ENCODE data around the gene OSBPL5. TPM values are rescaled to one million over a fixed set of nuclear protein-coding genes. Genes with fewer than 3 reads are reported as not detected.
A peak's percentile ranks its signal among the peaks of the same experiment; 100 is the strongest.

The OSBPL5 gene
- total and polyA plus RNA-seq, 2 of the 4 experiments (the other 2 are of a cell fraction) = 14.9 to 22.3 TPM

GRCh38 chr11:3159296-3160190 lies 5.6 kb downstream of the OSBPL5 start:
- Histone ChIP-seq H3K23ac (ENCODE audit: low read depth, low read length) (peak overlapping the region; percentile 71; the same call in 1 of the 2 replicates), H3K56ac (ENCODE audit: extremely low read depth, insufficient read depth, low read length) (no peak overlapping the region), H4K8ac (ENCODE audit: low read depth in 2 of 2, low read length in 2 of 2) (peak overlapping the region; percentile 10 to 69; a peak in 3 of 4 replicates), H4K5ac (ENCODE audit: low read depth, low read length) (peak overlapping the region; percentile 11), H3K79me1 (ENCODE audit: low read depth in 1 of 2, low read length in 2 of 2) (peaks cover 34 to 97% of the 10 kb centered on the region in 2 experiments), H3K36me3 (ENCODE audit: control insufficient read depth, insufficient read depth, low read length) (no peaks in the 10 kb centered on the region), H3K9me3 (ENCODE audit: control insufficient read depth, insufficient read depth, low read length) (no peaks in the 10 kb centered on the region), H2BK5ac (ENCODE audit: low read depth, low read length, poor library complexity, severe bottlenecking) (peak overlapping the region; percentile 67), H4K20me1 (ENCODE audit: insufficient read depth, low read length) (peaks cover 73% of the 10 kb centered on the region), H2AFZ (replicated peaks; ENCODE audit: low read length, poor library complexity) (peak overlapping the region; percentile 82), H2AK5ac (ENCODE audit: low read depth, low read length) (peak overlapping the region; percentile 84), H2BK15ac (ENCODE audit: low read depth, low read length) (no peak overlapping the region), H3K4ac (ENCODE audit: low read depth, low read length) (peak overlapping the region; percentile 68), H3K9ac (ENCODE audit: low read depth, low read length) (peak overlapping the region; percentile 59), H3K27me3 (ENCODE audit: control insufficient read depth, insufficient read depth, low read length) (no peaks in the 10 kb centered on the region), H2BK20ac (ENCODE audit: low read depth, low read length) (no peak overlapping the region; the same call in 1 of the 2 replicates), H3K4me2 (ENCODE audit: low read depth, low read length) (peak overlapping the region; percentile 88), H2AK9ac (replicated peaks; ENCODE audit: low read depth, low read length, poor library complexity) (peak overlapping the region; percentile 93), H3K18ac (ENCODE audit: low read depth, low read length) (no peak overlapping the region; the same call in 1 of the 2 replicates), H2BK120ac (ENCODE audit: low read depth, low read length) (no peak overlapping the region), H3K4me3 (ENCODE audit: insufficient read depth, low read depth, low read length) (peak overlapping the region; percentile 53), H3K27ac (ENCODE audit: insufficient read depth, low read length) (peak overlapping the region; percentile 70), H3K4me1 (ENCODE audit: control insufficient read depth, insufficient read depth, low read length) (peaks cover 57% of the 10 kb centered on the region), H3K9me1 (ENCODE audit: insufficient read depth, low read length) (peaks cover 27% of the 10 kb centered on the region), H3K14ac (replicated peaks; ENCODE audit: low read depth, low read length) (peak overlapping the region; percentile 76), H4K91ac (ENCODE audit: insufficient read depth, low read depth, low read length) (peak overlapping the region; percentile 31)
- CTCF ChIA-PET = no interaction called here
- in situ Hi-C loops (cut with MboI; ENCODE audit: low sequenced_read_pairs) (no loop called here), dilution Hi-C loops (cut with HindIII; ENCODE audit: low sequenced_read_pairs, unreplicated experiment) (no loop called here), intact Hi-C loops (cut with micrococcal nuclease) (loop anchor here (5.0 to 10.0 kb wide), 2 partner anchors 37 to 105 kb away; partner anchors contain the start of gene CARS1)
- no peak for TF ChIP-seq POLR2A (IDR thresholded peaks at IDR 0.05; ENCODE audit: low read depth, low read length)
- TF ChIP-seq MAFK (IDR thresholded peaks at IDR 0.05; ENCODE audit: low read depth, low read length) = no peak
- POLR2A ChIA-PET (ENCODE audit: unreplicated experiment) = no interaction called here
- ATAC-seq (ENCODE audit: low read depth) = peak; percentile 2
- DNase-seq = no peak
- no TSS peak for BruUV-seq (replicated peaks)
- 67% methylated on average over 3 of the region's 14 CpGs; no CpG with 5 or more reads in 1 of the 2 experiments for WGBS, 2 experiments (ENCODE audit: extremely low coverage in 2 of 2, insufficient read length in 1 of 2)

Measured in IMR-90 (cell line).